ENCODE measurements around the gene ACTRT2.

- no peak for TF ChIP-seq EZH2 (IDR thresholded peaks at IDR 0.05; ENCODE audit: borderline replicate concordance, low read depth, low read length, poor library complexity, severe bottlenecking)
- TF ChIP-seq CTCF (conservative IDR thresholded peaks at IDR 0.05; ENCODE audit: low read depth, low read length) = no peak
Measured at GRCh38 chr1:3004285-3005205, 16.7 kb upstream of the ACTRT2 start.
